Bronchial epithelial cell (primary cell): ENCODE data around the gene DNAH8. TPM values are rescaled to one million over a fixed set of nuclear protein-coding genes. Genes with fewer than 3 reads are reported as not detected.

Experiments
- DNase-seq: peaks from one replicate; pipeline ENCODE4 v3.0.0-alpha.2; 2010; ENCODE audit warnings: low read depth
- FAIRE-seq: peaks from 2 replicates; lab custom pipeline; 2011; peaks lifted over from hg19 to GRCh38; lab: Jason Lieb, UNC
- H3K27me3 ChIP-seq: 2 replicates; pipeline ENCODE4 v1.5.1; 2011; ENCODE audit warnings: low read length; ENCODE audit not compliant: control insufficient read depth, insufficient read depth
- H3K36me3 ChIP-seq: 2 replicates; pipeline ENCODE4 v1.5.1; 2011; ENCODE audit warnings: low read length; ENCODE audit not compliant: control insufficient read depth, insufficient read depth
- H3K4me3 ChIP-seq: 2 replicates; pipeline ENCODE4 v1.5.1; 2011; ENCODE audit warnings: mild to moderate bottlenecking, low read depth, low read length, control low read depth
- CTCF ChIP-seq: IDR thresholded peaks from 2 replicates; pipeline ENCODE4 v1.5.1; 2011; ENCODE audit warnings: mild to moderate bottlenecking, moderate library complexity, low read length, control low read depth, inconsistent platforms; ENCODE audit not compliant: insufficient read depth, severe bottlenecking
- total RNA-seq: library from RNA; depleted of rRNA; stranded (reverse); fragments of >200 nt; gene quantifications from 2 replicates; pipeline ENCODE4 v1.2.1, GENCODE V29; 2014

DNAH8 gene
- total RNA-seq, 1 donor from 2014 or later, result not detected

GRCh38 chr6:39077882-39078594 is 362.9 kb downstream of the DNAH8 start:
- no peak for DNase-seq
- Histone ChIP-seq H3K36me3 (no peaks in the 10 kb centered on the region), H3K4me3 (no peak overlapping the region), H3K27me3 (no peaks in the 10 kb centered on the region)
- no peak for TF ChIP-seq CTCF
- FAIRE-seq, result no peak

GRCh38 chr6:39078695-39079094 is 363.6 kb downstream of the DNAH8 start:
- TF ChIP-seq CTCF, result no peak
- FAIRE-seq, result no peak
- DNase-seq, result no peak

DNA sequence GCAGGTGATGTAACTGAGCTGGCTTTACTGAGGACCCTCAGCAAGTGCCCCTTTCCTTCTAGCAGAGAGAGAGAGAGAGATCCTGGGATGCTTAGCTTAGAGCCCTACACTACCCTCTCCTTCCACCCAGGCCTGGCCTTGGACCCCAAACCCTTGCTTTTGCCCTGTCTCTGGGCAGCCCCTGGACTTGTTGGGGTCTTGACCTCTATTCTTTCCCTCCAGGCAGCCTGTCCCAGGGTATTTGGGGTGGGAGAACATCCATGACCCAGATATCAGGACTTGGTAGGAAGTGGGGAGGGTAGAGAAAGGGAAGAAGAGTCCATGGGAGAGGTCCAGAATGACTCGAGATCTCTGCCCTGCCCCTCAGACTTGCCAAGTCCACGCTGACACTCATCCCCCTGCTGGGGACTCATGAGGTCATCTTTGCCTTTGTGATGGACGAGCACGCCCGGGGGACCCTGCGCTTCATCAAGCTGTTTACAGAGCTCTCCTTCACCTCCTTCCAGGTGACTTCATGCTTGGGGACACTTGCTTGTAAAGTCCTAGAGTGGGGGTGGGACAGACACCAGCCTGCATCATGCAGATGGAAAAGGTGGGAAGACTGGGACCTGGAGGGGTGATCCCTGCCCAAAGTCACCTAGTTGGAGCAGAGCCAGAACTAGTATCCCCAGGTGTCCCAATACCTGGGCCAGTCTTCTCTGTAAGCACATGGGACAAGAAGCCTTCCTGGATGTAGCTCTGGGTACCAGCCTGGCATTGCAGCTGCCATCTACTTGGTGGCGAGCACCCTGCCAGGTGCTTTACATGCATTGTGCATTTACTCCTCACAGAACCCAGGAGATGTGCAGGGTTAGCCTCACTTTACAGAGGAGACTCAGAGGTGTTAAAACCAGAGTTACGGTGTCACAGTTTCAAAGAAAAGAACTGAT is 364.4 kb downstream of the DNAH8 start:
- no peak for TF ChIP-seq CTCF
- H3K4me3 ChIP-seq, result no peak overlapping the region
- no peak for DNase-seq

More at GRCh38 chr6:39078695-39079094, 363.6 kb downstream of the DNAH8 start:
- H3K4me3 ChIP-seq, result no peak overlapping the region
- H3K27me3 ChIP-seq, result no peaks in the 10 kb centered on the region
- H3K36me3 ChIP-seq, result no peaks in the 10 kb centered on the region

More for the DNA sequence above, 364.4 kb downstream of the DNAH8 start:
- Histone ChIP-seq H3K36me3 (no peaks in the 10 kb centered on the region), H3K27me3 (no peaks in the 10 kb centered on the region)
- no peak for FAIRE-seq

Other genes starting within 250 kb of the DNAH8 start
- 4.5 and 9.6 TPM in 2 replicates for gene BTBD9, start 75.4 kb upstream of the DNAH8 start, total RNA-seq
- gene GLO1, start 12.2 kb upstream of the DNAH8 start, total RNA-seq, result 95.0 and 97.8 TPM in 2 replicates